GM18907 (cell line): ENCODE measurements around the gene ASCL3.
"Not testable (repeated sequence)": the region's sequence is repeated elsewhere in the genome, so short reads cannot be mapped to it uniquely, and the experiment has no call there.

Source experiments
- ATAC-seq: cut with Tn5 transposase; IDR thresholded peaks from one replicate; pipeline ENCODE4 v1.9.1; 2021; ENCODE audit warnings: mild to moderate bottlenecking, moderate library complexity; ENCODE audit not compliant: unreplicated experiment

The ASCL3 gene

GRCh38 chr11:8948886-8949285, 6.1 kb upstream of the ASCL3 start:
- no peak for ATAC-seq

- ATAC-seq, result no peak
These were observed 4.6 kb upstream of the ASCL3 start for GRCh38 chr11:8947230-8947943.

DNA sequence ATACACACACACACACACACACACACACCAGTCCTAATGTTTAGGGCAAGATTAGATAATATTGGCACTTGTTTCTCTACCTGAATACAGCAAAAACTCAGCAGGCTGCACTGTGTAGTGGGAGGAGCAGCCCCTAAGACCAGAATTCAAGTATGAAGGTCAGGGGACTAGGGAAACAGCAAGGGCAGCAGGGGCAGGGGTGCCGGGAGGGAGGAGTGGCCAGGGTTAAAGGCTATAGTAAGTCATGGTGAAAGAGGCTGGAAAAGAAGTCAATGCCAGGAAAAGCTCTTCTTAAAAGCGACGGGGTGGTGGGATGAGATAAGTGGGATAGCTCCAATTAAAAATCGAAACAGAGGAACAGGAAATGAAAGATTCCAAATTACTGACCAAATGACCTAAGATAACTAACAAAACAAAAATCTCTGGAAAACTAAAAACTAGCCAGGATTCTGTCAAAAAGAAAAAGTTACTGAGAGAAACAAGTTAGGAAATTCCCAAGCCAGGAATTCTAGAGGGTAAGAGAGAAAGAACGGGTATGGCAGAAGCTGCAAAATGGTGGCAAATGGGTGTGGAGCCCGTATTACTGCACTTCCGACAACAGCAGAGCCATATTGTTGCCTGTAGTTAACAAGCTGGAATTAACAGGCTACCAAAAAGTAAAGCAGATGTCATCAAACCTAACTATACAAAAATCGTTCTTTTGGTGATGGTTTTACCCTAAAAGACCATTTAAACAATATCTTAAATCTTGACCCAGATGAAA, 1.3 kb downstream of the ASCL3 start:
- ATAC-seq, result no peak

DNA sequence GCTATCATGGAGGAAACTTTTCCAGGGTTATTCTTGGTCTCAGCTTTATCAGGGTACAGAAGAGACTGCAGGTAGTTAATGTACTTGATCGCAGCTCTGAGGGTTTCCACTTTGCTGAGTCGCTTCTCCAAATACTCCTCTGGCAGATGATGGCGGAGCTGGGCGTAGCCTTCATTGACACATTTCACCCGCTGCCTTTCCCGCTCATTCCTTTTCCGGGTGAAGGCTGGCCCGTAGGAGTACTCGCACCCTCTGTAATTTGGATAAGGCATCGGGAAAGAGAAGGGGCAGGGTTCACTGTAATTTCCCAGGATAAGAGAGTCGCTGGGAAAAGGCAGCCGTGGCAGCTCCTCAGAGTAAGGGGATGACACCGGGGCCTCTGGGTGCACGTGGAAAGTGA, 5.2 kb downstream of the ASCL3 start:
- no peak for ATAC-seq

DNA sequence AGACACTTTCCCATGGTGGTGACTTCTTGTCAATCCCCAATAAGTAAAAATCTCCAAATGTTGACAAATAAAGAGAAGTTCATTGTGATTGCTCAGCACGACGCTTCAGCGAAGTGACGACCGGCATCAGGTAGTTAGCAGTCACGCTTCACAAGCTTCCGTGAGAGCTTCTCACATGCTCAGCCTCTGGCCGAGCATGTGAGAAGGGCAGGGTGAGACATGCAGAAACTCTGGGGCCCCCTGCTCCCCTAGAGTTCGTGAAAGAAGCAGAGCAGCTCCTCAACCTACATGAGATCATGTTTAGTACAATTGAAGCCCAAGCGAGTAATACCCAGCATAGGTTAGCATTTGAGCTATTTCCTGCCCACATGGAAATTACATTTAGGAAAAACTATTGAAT, 5.7 kb downstream of the ASCL3 start:
- ATAC-seq, result no peak

DNA sequence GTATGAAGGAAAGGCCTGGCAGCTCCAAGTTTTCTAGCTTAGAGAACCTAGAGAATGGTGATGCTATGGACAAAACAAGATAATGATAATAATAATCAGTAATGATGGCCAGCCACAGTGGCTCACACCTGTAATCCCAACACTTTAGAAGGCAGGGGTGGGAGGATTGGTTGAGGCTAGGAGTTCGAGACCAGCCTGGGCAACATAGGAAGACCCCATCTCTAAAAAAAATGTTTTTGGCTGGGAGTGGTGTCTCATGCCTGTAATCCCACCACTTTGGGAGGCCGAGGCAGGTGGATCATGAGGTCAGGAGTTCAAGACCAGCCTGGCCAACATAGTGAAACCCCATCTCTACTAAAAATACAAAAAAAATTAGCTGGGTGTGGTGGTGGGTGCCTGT, 7.0 kb downstream of the ASCL3 start:
- ATAC-seq, result not testable (repeated sequence)

DNA sequence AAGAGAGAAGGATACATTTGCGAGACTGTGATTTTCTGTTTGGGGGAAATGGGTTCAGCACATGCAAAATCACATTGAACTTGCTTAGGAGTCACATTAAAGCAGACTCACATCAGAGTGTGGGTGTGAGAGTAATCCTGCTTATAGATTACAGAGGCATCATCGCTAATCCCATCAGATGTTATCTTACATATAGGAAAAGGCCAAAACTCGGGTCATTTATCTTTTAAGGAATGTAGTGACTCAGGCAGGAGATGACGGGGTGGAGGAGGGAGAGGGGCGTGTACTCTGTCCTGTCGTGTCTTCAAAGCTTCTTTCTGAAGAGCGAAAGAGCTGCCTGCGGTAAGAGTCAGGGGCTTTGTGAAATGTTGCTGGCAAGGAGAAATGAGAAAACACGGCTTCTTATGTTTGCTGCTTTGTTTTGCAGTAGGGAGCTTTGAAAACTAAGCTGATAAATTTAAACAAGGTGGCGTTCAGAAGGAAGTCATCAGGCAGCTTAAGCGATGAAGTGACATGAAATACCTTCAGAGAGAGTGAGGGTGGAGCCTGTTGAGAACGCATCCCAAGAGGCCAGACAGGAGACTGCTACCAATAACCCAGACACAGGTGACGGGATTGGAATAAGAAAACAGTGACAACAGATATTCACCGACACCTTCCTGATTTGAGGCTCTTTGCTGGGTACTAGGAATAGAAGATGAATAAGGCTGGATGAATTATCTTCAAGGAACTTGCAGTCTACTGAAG, 7.9 kb downstream of the ASCL3 start:
- ATAC-seq, result no peak

GRCh38 chr11:8933931-8934330, 8.9 kb downstream of the ASCL3 start:
- no peak for ATAC-seq

DNA sequence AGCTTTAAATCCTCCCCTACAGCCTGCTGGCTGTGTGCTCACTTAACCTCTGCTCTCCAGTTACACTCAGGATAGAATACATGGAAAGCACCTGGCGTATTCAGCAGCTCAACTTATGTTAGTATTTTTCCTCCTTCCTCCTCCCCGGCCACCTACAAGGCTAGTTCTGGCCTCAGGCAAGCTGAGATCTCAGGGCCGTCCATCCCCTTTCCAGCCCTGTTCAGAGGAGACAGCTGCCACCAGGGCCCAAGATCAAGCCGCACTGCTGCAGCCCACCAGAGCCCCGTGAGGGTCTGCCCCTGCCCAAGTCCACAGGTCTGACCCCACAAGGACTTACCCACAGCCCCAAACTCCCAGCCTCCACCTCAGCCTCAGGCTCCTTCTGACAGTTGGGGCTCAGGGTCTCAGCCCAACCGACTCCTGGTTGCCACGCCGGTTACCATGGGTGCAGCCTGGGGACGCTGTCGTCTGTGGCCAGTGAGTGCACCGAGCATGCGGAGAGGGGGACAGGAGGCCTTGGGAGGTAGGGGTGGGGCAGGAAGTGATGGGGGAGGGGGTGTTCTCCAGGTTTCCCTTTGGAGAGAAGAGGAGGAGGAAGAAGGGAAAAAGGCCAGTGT, 10.1 kb downstream of the ASCL3 start, which contains the start of gene C11orf16:
TSS of gene C11orf16 (minus strand) at position 384 of the 617 bp plus-strand sequence. CDS start 639 bp downstream, outside the sequence.
- ATAC-seq, result no peak

GRCh38 chr11:8930456-8931175, 12.2 kb downstream of the ASCL3 start:
- no peak for ATAC-seq

- ATAC-seq, result no peak
These were observed 13.7 kb downstream of the ASCL3 start for GRCh38 chr11:8928981-8929615.

- no peak for ATAC-seq
These were observed 14.6 kb downstream of the ASCL3 start for GRCh38 chr11:8928205-8928604.

DNA sequence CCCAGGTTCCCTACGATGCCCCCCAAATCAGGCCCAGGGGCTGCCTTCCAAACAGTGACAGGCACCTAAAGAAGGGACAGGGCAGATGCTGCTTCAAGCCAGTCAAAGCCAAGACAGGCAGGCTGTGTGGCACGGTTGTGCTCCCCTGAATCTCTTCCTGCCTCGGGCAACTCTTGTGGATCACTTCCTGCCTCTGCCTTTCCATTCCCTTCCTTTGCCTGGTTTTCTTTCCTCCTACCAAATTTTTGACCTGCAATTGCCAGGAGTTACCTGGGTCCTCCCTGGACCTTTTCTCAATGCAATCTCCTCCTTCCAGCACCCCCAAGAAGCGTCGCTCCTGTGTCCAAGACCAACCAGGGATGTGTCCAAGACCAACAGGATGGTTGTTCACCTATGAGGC, 15.6 kb downstream of the ASCL3 start:
- ATAC-seq, result no peak

GRCh38 chr11:8926236-8926635, 16.6 kb downstream of the ASCL3 start:
- ATAC-seq, result no peak

DNA sequence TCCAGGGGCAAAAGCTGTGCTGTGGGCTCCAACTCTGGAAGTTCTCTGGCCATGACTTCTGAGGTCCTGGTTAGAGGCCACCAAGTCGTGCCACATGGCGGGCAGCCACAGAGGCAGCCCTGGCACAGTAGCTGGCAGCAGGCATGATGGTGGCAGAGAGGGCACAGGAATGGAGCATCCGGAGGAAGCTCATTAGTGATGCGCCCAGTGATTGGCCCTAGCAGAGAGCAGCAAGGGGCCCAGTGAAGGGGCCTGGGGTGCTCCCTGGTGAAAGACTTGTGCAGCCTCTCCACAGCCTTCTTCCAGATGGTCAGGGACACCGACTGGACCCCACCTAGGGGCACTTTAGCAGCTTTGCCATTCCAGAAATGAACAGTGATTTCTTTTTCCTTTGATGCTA, 17.1 kb downstream of the ASCL3 start:
- ATAC-seq, result no peak

- ATAC-seq, result no peak
These were observed 20.1 kb downstream of the ASCL3 start for GRCh38 chr11:8922691-8923090.

- ATAC-seq, result no peak
These were observed 25.5 kb downstream of the ASCL3 start for GRCh38 chr11:8917157-8917825.

DNA sequence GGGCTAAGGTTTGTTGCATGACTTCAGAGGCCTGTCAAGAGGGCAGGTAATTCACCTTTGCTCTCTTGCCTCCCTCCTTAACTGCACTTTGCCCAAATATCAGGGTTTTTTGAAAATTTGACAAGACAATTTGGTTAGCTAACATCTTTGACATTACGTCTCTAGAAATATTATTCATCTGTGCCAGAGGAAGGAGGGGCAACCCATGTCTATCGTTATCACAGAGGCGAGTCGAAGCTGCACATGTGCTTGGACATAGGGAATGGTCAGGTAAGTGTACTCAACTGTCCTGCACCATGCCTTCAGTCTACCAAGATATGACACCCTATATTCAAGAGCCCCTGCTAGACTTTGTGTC, 28.2 kb downstream of the ASCL3 start:
- ATAC-seq, result no peak

- peak; percentile 34 for ATAC-seq
These were observed 28.7 kb downstream of the ASCL3 start for GRCh38 chr11:8913961-8914660.
